Brain microvascular endothelial cell (primary cell): ENCODE results near the gene FAM131A.

Experiments used
- DNase-seq: peaks from one replicate; pipeline ENCODE4 v3.0.0-alpha.2; 2020
- H3K27ac ChIP-seq: fragments of 250-450 bp; sonication (Bioruptor Pico); 2 replicates; pipeline ENCODE4 v1.5.1; 2020; ENCODE audit warnings: mild to moderate bottlenecking, moderate library complexity
- H3K27me3 ChIP-seq: fragments of 250-450 bp; sonication (Bioruptor Pico); replicated peaks from 2 replicates; pipeline ENCODE4 v1.5.1; 2020; ENCODE audit warnings: mild to moderate bottlenecking
- H3K36me3 ChIP-seq: fragments of 250-450 bp; sonication (Bioruptor Pico); replicated peaks from 2 replicates; pipeline ENCODE4 v1.5.1; 2020; ENCODE audit warnings: mild to moderate bottlenecking
- H3K4me3 ChIP-seq: 2 replicates; pipeline ENCODE4 v1.5.1; 2011; ENCODE audit warnings: low read depth, mild to moderate bottlenecking, control low read depth, low read length, moderate library complexity
- in situ Hi-C: cut with HindIII; loops from 2 replicates; pipeline ENCODE4 v1.10.0; 2017; ENCODE audit warnings: low sequenced_read_pairs, low pct_ligation_motif_present
- TF ChIP-seq, protein P1 (sequence below): IDR thresholded peaks from 2 replicates; pipeline ENCODE4 v1.5.1; 2011; ENCODE audit warnings: low read depth, mild to moderate bottlenecking, moderate library complexity, low read length, control low read depth, inconsistent platforms; ENCODE audit errors: missing control alignments

Gene FAM131A

DNA sequence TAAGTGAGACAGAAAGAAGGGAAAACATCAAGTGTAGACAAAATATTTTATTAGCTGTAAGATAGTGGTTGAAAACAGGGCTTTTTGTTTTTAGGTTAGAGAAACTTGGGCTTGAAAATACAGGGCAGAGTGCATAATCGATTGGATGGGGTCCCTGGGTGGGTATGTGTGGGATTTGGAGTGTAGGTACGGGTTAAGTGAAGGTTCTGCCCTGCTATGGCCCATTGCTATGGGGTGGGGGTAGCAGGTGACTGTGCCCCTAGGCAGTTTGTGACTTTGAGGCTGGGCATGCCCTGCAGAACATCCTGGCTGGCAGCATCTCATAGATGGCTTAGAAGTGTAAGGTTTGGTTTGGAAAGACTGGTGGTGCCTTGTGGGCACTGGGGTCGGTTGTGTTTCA, 3.7 kb upstream of the FAM131A start:
- TF ChIP-seq, protein P1, sequence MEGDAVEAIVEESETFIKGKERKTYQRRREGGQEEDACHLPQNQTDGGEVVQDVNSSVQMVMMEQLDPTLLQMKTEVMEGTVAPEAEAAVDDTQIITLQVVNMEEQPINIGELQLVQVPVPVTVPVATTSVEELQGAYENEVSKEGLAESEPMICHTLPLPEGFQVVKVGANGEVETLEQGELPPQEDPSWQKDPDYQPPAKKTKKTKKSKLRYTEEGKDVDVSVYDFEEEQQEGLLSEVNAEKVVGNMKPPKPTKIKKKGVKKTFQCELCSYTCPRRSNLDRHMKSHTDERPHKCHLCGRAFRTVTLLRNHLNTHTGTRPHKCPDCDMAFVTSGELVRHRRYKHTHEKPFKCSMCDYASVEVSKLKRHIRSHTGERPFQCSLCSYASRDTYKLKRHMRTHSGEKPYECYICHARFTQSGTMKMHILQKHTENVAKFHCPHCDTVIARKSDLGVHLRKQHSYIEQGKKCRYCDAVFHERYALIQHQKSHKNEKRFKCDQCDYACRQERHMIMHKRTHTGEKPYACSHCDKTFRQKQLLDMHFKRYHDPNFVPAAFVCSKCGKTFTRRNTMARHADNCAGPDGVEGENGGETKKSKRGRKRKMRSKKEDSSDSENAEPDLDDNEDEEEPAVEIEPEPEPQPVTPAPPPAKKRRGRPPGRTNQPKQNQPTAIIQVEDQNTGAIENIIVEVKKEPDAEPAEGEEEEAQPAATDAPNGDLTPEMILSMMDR: no peak
- peaks cover 67% of the 10 kb centered on the region for H3K36me3 ChIP-seq
- no peak overlapping the region for H3K4me3 ChIP-seq
- no peaks in the 10 kb centered on the region for H3K27me3 ChIP-seq
- peak overlapping the region; percentile 83 for H3K27ac ChIP-seq
- DNase-seq: no peak
- in situ Hi-C loops: no loop called here

DNA sequence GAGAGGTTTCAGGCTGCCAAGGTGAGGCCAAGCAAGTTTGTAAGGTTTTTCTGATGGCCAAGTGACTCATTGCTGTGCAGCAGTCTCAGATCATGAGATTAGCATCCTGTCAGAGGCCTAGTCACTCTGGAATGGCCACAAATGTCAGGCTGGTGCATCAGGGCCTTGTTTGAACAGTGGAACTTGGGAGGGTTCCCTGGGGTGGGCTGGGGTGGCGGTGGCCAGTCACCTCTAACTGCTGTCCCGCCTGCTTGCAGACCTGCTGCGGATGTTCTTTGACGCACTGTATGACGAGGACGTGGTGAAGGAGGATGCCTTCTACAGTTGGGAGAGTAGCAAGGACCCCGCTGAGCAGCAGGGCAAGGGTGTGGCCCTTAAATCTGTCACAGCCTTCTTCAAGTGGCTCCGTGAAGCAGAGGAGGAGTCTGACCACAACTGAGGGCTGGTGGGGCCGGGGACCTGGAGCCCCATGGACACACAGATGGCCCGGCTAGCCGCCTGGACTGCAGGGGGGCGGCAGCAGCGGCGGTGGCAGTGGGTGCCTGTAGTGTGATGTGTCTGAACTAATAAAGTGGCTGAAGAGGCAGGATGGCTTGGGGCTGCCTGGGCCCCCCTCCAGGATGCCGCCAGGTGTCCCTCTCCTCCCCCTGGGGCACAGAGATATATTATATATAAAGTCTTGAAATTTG, 2.8 kb upstream of the FAM131A start:
- peak; percentile 81 for DNase-seq
- TF ChIP-seq, protein P1: no peak
- no peaks in the 10 kb centered on the region for H3K27me3 ChIP-seq
- H3K4me3 ChIP-seq: no peak overlapping the region
- peak overlapping the region; percentile 83 for H3K27ac ChIP-seq
- in situ Hi-C loops: no loop called here
- peaks cover 58% of the 10 kb centered on the region for H3K36me3 ChIP-seq

DNA sequence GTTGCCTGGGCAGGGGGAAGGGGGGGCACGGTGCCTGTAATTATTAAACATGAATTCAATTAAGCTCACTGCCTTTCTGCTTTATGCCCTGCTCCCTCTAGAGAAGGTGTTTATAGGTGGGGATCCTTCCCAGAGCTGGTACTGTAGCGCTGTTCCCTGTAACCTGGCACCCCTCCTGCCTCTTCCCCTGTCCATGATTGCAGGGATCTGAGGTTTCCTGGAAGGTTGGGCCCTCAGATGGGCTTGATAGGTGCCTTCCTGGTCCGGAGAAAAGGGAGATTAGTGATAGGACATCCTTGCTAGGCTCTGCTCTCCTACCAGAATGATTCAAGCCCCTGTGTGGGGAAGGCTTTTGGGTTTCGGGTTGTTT, 2.1 kb upstream of the FAM131A start:
- peak overlapping the region; percentile 83 for H3K27ac ChIP-seq
- DNase-seq: no peak
- H3K36me3 ChIP-seq: peaks cover 51% of the 10 kb centered on the region
- peak overlapping the region; percentile 68 for H3K4me3 ChIP-seq
- no peaks in the 10 kb centered on the region for H3K27me3 ChIP-seq
- TF ChIP-seq, protein P1: no peak
- in situ Hi-C loops: no loop called here

DNA sequence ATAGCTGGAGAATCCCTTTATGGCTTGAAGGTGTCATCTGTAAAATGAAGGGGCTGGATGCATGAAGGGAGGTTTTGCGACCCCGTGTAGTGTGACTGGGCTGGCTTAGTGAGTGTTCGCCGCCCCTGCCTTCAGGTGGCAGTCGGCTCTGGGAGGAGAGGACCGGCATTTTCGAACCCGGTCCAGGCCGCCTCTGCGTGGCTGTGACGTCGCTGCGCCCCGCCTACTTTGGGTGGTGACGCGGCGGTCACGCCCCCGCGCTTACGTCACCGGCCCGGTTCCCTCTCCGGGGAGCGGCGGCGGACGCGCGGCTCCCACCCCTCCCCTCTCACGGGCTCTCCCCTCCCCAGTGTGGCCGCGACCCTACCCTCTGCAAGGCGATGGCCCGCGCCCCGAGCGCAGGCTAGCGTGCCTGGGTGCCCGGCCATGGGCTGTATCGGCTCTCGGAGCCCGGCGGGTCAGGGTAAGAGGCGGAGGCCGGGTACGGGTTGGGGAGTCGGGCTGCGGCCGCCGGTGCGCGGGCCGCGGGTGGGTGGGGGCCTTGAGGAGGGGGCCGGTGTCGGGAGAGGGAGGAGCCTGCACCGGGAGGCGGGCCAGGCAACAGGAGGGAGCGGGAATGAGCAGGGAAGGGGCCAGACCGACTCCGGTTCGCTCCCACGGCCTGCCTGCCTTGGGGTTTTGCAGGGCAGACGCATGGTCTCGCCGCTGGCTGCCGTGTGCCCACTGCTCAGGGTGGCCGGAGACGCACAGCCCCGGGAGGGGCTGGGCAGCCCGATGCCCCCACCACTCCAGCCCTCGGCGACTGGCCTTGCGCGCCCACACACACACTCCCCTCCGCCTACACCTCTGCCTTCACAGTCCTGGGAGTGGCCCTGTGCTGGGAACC, 1.5 kb upstream of the FAM131A start:
- H3K27ac ChIP-seq: peak overlapping the region; percentile 83
- peaks cover 45% of the 10 kb centered on the region for H3K36me3 ChIP-seq
- H3K27me3 ChIP-seq: no peaks in the 10 kb centered on the region
- peak; percentile 68 for DNase-seq
- in situ Hi-C loops: no loop called here
- peak overlapping the region; percentile 68 for H3K4me3 ChIP-seq
- TF ChIP-seq, protein P1: no peak

DNA sequence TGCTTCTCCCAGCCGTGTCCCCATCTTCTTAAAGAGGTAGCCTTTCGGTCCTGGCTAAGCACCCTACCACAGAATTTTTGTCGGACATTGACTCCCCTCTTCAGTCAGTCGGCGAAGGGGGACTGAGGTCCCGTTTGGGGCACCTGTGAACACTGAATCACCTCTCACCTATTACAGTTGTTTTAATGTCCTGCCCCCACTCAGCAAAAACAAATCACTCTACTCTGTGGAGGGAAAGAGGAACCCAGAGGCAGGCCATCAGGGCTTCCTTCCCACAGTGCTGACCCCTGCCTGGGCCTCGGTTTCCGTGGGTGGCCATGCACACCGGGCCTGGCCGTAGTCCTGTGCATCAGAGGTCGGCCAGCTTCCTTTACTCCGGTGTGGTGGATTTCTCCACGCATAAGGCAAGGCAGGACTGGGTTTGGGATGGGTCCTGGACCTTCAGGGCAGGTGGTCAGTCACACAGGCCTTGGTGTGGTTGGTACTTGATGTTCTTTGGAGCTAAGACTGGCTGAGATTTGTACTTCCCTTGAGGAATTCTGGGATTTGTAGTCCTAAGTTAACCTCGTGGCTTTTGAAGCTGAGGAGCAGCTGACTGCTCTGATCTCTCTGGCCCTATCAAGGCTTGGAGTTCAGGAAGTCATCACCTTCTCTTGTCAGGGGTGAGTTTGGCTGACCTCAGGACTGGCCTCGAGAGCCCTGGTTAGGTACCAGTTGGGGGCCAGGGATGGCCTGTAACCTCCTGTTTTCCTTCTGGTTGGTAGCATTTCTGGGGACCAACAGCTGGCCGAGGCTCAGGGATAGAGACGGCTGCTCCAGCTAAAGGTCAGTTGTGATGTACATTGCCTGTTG, 627 bp upstream of the FAM131A start:
- peaks cover 36% of the 10 kb centered on the region for H3K36me3 ChIP-seq
- no peak for DNase-seq
- H3K27me3 ChIP-seq: no peaks in the 10 kb centered on the region
- peak overlapping the region; percentile 83 for H3K27ac ChIP-seq
- TF ChIP-seq, protein P1: no peak
- H3K4me3 ChIP-seq: peak overlapping the region; percentile 68
- in situ Hi-C loops: no loop called here
